Activated naive CD4-positive, alpha-beta T cell treated with anti-CD3 and anti-CD28 coated beads for 36 hours (primary cell): Measurements from ENCODE around the gene CD96. TPM values are rescaled to one million over a fixed set of nuclear protein-coding genes. Genes with fewer than 3 reads are reported as not detected.

Experiments used
- CTCF ChIA-PET: fragments of 350-600 bp; sonication (Branson Sonifier 250); formaldehyde crosslinking; loops from one replicate; lab custom pipeline; 2021; ENCODE audit warnings: antibody characterized with exemption; lab: Charles Lee
- DNase-seq: peaks from one replicate; pipeline ENCODE4 v3.0.0-alpha.2; 2020
- H3K27ac Mint-ChIP-seq: one replicate; pipeline ENCODE4 v1.8.0; 2021; ENCODE audit warnings: mild to moderate bottlenecking, mixed read lengths
- H3K27me3 Mint-ChIP-seq: one replicate; pipeline ENCODE4 v1.8.0; 2021; ENCODE audit warnings: low read depth, mixed read lengths
- H3K36me3 Mint-ChIP-seq: one replicate; pipeline ENCODE4 v1.8.0; 2021; ENCODE audit warnings: low read depth, mixed read lengths
- H3K4me1 Mint-ChIP-seq: one replicate; pipeline ENCODE4 v1.8.0; 2021; ENCODE audit warnings: low read depth, mixed read lengths
- H3K4me3 Mint-ChIP-seq: one replicate; pipeline ENCODE4 v1.8.0; 2021; ENCODE audit warnings: mild to moderate bottlenecking, moderate library complexity, mixed read lengths
- H3K9me3 Mint-ChIP-seq: one replicate; pipeline ENCODE4 v1.8.0; 2021; ENCODE audit warnings: mixed read lengths
- intact Hi-C: fragments of 100-400 bp; cut with micrococcal nuclease; formaldehyde crosslinking; loops from one replicate; pipeline ENCODE4 v1.15.1; 2023
- total RNA-seq, 2 experiments: library from RNA; stranded (reverse); gene quantifications; one replicate each; pipeline ENCODE4 v1.2.3, GENCODE V29; 2021

CD96 gene
- total RNA-seq, 2 experiments from 2014 or later = 52.7 to 61.8 TPM

GRCh38 chr3:111595232-111595631 is 53.2 kb downstream of the CD96 start, which contains the start of gene ZBED2:
Gene ZBED2 (minus strand): TSS chr3:111595346. CDS start chr3:111594201, 1,145 bp downstream.
- DNase-seq = peak; percentile 77
- intact Hi-C loops = loop anchor here (1.0 kb wide), 4 partner anchors 15 to 47 kb away; no protein-coding TSS in a partner anchor
- peak within 1 kb of the TSS; percentile 98 for H3K27ac Mint-ChIP-seq
- peaks cover 69% of the 10 kb centered on the region for H3K36me3 Mint-ChIP-seq
- H3K27me3 Mint-ChIP-seq = no peaks in the 10 kb centered on the region
- no peaks in the 10 kb centered on the region for H3K9me3 Mint-ChIP-seq
- CTCF ChIA-PET = interaction anchor here (1.0 to 11.4 kb wide), 10 partner anchors 9 to 123 kb away, joined by 3 to 88 read pairs (median 3); no protein-coding TSS in a partner anchor
- peaks cover 49% of the 10 kb centered on the region for H3K4me1 Mint-ChIP-seq
- H3K4me3 Mint-ChIP-seq = peak within 1 kb of the TSS; percentile 94

GRCh38 chr3:111596328-111596727 is 54.3 kb downstream of the CD96 start:
- peak overlapping the region; percentile 94 for H3K4me3 Mint-ChIP-seq
- no peaks in the 10 kb centered on the region for H3K27me3 Mint-ChIP-seq
- no peaks in the 10 kb centered on the region for H3K9me3 Mint-ChIP-seq
- CTCF ChIA-PET = interaction anchor here (0.8 to 11.4 kb wide), 3 partner anchors 10 to 22 kb away, joined by 3 to 88 read pairs (median 25); no protein-coding TSS in a partner anchor
- H3K4me1 Mint-ChIP-seq = peaks cover 48% of the 10 kb centered on the region
- DNase-seq = no peak
- intact Hi-C loops = loop anchor here (1.0 kb wide), 2 partner anchors 8 to 54 kb away; partner anchors contain the start of gene CD96
- peaks cover 64% of the 10 kb centered on the region for H3K36me3 Mint-ChIP-seq
- H3K27ac Mint-ChIP-seq = peak overlapping the region; percentile 98

- CTCF ChIA-PET = interaction anchor here (0.7 to 11.4 kb wide), 3 partner anchors 20 to 56 kb away, joined by 3 to 88 read pairs (median 3); partner anchors contain the start of gene CD96
- peak overlapping the region; percentile 32 for H3K4me3 Mint-ChIP-seq
- H3K4me1 Mint-ChIP-seq = peaks cover 60% of the 10 kb centered on the region
- H3K27ac Mint-ChIP-seq = peak overlapping the region; percentile 98
- H3K27me3 Mint-ChIP-seq = no peaks in the 10 kb centered on the region
- no peak for DNase-seq
- no peaks in the 10 kb centered on the region for H3K9me3 Mint-ChIP-seq
- intact Hi-C loops = no loop called here
- peaks cover 48% of the 10 kb centered on the region for H3K36me3 Mint-ChIP-seq
Measured at GRCh38 chr3:111598139-111598538, 56.1 kb downstream of the CD96 start.

- Mint-ChIP-seq H3K9me3 (no peaks in the 10 kb centered on the region), H3K27ac (peak overlapping the region; percentile 98), H3K27me3 (no peaks in the 10 kb centered on the region), H3K4me1 (peaks cover 65% of the 10 kb centered on the region), H3K4me3 (no peak overlapping the region), H3K36me3 (peaks cover 46% of the 10 kb centered on the region)
- CTCF ChIA-PET = interaction anchor here (0.7 to 1.1 kb wide), 2 partner anchors 51 to 57 kb away, joined by 3 read pairs; partner anchors contain the start of gene CD96
- no peak for DNase-seq
- intact Hi-C loops = no loop called here
Measured at GRCh38 chr3:111598552-111598951, 56.6 kb downstream of the CD96 start.

DNA sequence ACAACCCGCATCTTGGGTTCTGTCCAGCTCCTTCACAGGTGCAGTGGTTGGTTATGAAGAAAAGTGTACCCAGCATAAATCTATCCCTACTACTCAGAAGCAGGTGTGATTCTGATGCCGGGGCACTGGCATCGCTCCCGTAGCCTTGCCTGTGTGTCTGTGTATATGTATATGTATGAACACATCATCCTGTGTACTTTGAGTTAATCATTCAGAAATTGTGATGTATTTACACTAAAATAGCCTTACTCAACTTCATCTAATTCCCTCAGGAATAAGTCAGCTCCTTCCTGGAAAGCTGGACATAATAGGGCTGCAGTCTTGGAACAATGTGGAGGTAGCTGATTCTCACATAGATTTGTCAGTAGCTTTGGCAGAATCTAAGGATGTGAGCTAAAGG is 59.8 kb downstream of the CD96 start:
- CTCF ChIA-PET = interaction anchor here (0.9 to 1.6 kb wide), 6 partner anchors 9 to 28 kb away, joined by 3 to 4 read pairs (median 3); no protein-coding TSS in a partner anchor
- no peaks in the 10 kb centered on the region for H3K9me3 Mint-ChIP-seq
- peaks cover 86% of the 10 kb centered on the region for H3K4me1 Mint-ChIP-seq
- H3K27ac Mint-ChIP-seq = peak overlapping the region; percentile 97
- intact Hi-C loops = no loop called here
- H3K4me3 Mint-ChIP-seq = no peak overlapping the region
- no peaks in the 10 kb centered on the region for H3K27me3 Mint-ChIP-seq
- H3K36me3 Mint-ChIP-seq = peaks cover 28% of the 10 kb centered on the region
- no peak for DNase-seq

GRCh38 chr3:111603679-111604078 is 61.7 kb downstream of the CD96 start:
- peak overlapping the region; percentile 27 for H3K4me3 Mint-ChIP-seq
- H3K9me3 Mint-ChIP-seq = no peaks in the 10 kb centered on the region
- DNase-seq = no peak
- peaks cover 82% of the 10 kb centered on the region for H3K4me1 Mint-ChIP-seq
- intact Hi-C loops = loop anchor here (1.0 to 2.0 kb wide), 3 partner anchors 7 to 895 kb away; partner anchors contain the start of gene BTLA
- H3K36me3 Mint-ChIP-seq = peaks cover 30% of the 10 kb centered on the region
- CTCF ChIA-PET = interaction anchor here (1.2 to 3.0 kb wide), 4 partner anchors 14 to 26 kb away, joined by 3 to 23 read pairs (median 5); no protein-coding TSS in a partner anchor
- H3K27me3 Mint-ChIP-seq = no peaks in the 10 kb centered on the region
- H3K27ac Mint-ChIP-seq = peak overlapping the region; percentile 97

- intact Hi-C loops = loop anchor here (1.0 to 2.0 kb wide), 3 partner anchors 8 to 895 kb away; partner anchors contain the start of gene BTLA
- Mint-ChIP-seq H3K4me3 (peak overlapping the region; percentile 53), H3K9me3 (no peaks in the 10 kb centered on the region), H3K4me1 (peaks cover 87% of the 10 kb centered on the region), H3K36me3 (peaks cover 32% of the 10 kb centered on the region), H3K27ac (peak overlapping the region; percentile 97), H3K27me3 (no peaks in the 10 kb centered on the region)
- CTCF ChIA-PET = interaction anchor here (1.2 to 3.0 kb wide), 7 partner anchors 11 to 61 kb away, joined by 3 to 23 read pairs (median 4); no protein-coding TSS in a partner anchor
- peak; percentile 70 for DNase-seq
Measured at GRCh38 chr3:111604119-111604518, 62.1 kb downstream of the CD96 start.

- H3K27me3 Mint-ChIP-seq = no peaks in the 10 kb centered on the region
- H3K9me3 Mint-ChIP-seq = no peaks in the 10 kb centered on the region
- CTCF ChIA-PET = interaction anchor here (1.2 to 3.0 kb wide), 6 partner anchors 12 to 66 kb away, joined by 3 to 23 read pairs (median 4); no protein-coding TSS in a partner anchor
- H3K4me1 Mint-ChIP-seq = peaks cover 90% of the 10 kb centered on the region
- H3K27ac Mint-ChIP-seq = peak overlapping the region; percentile 97
- intact Hi-C loops = loop anchor here (1.0 to 5.0 kb wide), 4 partner anchors 58 to 894 kb away; partner anchors contain the start of genes BTLA, CD200 and CD96
- H3K36me3 Mint-ChIP-seq = peaks cover 30% of the 10 kb centered on the region
- peak; percentile 53 for DNase-seq
- H3K4me3 Mint-ChIP-seq = peak overlapping the region; percentile 53
Measured at GRCh38 chr3:111605018-111605417, 63.0 kb downstream of the CD96 start.

DNA sequence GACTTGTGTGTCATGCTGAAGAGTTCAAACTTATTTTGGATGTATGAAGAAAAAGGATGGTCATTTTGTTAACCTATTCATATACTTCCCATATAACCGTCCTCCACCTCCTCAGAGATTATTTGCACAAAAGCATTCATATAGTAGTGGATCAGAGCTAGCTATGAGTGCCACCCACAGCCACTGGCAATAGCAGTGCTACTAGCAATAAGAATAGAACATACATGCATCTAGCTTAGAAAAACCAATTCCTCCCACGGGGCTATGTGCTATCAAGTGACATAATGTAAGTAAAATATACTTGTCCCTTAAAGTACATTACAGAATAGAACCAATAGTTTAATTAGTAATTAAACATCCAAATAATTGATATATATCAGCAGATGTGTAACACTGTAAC is 63.5 kb downstream of the CD96 start:
- peak overlapping the region; percentile 97 for H3K27ac Mint-ChIP-seq
- CTCF ChIA-PET = interaction anchor here (0.7 to 3.0 kb wide), 6 partner anchors 12 to 83 kb away, joined by 3 to 23 read pairs (median 4); no protein-coding TSS in a partner anchor
- H3K4me1 Mint-ChIP-seq = peaks cover 89% of the 10 kb centered on the region
- no peaks in the 10 kb centered on the region for H3K27me3 Mint-ChIP-seq
- no peaks in the 10 kb centered on the region for H3K9me3 Mint-ChIP-seq
- peaks cover 25% of the 10 kb centered on the region for H3K36me3 Mint-ChIP-seq
- DNase-seq = peak; percentile 42
- peak overlapping the region; percentile 53 for H3K4me3 Mint-ChIP-seq
- intact Hi-C loops = loop anchor here (1.0 to 5.0 kb wide), 4 partner anchors 58 to 893 kb away; partner anchors contain the start of genes BTLA, CD200 and CD96

DNA sequence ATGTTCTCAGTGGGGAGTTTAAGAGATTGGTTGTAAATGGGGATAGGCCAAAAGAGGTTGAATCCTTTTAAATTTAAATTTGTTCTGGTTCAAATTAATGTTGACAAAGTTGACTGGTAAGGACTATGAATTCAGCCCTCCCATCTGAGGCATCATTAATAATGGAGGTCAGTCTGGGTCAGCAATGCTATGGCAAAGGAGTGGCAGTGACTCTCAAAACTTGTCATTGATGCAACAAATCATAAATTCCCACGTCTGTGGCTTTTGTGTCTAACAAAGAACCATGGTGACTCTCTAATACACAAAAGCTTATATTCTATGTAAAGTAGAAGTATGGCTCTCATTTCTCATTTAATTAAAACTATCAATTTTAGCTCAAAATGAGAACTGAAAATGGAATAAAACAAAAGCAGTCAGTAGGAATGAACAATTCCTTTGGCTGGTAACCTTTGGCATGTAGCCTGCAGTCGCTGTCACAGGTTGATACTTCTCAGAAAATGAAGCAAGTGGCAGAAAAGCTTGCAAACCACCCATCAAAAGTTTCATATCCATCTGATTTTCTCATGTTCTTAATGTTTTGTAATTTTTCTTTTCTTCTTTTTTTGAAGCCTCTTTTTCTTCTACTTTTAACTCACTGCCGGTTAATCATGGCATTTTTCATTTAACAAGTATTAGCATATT is 65.4 kb downstream of the CD96 start:
- Mint-ChIP-seq H3K27ac (peak overlapping the region; percentile 97), H3K4me3 (no peak overlapping the region), H3K9me3 (no peaks in the 10 kb centered on the region), H3K36me3 (peaks cover 30% of the 10 kb centered on the region), H3K4me1 (peaks cover 95% of the 10 kb centered on the region), H3K27me3 (no peaks in the 10 kb centered on the region)
- intact Hi-C loops = loop anchor here (5.0 kb wide), 1 partner anchor 725 kb away; the partner anchor contains the start of gene CD200
- CTCF ChIA-PET = interaction anchor here (0.7 to 2.4 kb wide), 9 partner anchors 8 to 66 kb away, joined by 3 to 13 read pairs (median 4); partner anchors contain the start of genes CD96 and ZBED2
- peak; percentile 42 for DNase-seq

DNA sequence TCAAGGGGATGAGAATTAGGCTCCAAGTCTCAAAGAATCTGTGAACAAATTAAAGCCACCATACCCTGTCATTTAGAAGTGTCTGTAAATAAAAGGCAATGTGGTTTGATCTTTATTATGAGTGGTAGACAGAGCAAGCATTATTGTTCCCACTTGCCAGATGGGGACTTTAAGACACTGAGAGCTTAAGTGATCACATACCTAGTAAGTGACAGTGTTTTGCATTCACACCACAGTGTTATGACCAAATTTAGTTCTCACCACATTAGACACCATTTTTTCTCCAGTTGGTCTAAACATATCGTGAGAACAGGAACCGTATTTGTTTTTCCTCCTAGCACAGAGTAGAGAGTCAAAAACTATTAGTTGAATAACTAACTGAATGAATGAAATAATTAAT is 66.4 kb downstream of the CD96 start:
- H3K4me3 Mint-ChIP-seq = no peak overlapping the region
- no peaks in the 10 kb centered on the region for H3K27me3 Mint-ChIP-seq
- no peak for DNase-seq
- no peaks in the 10 kb centered on the region for H3K9me3 Mint-ChIP-seq
- peaks cover 95% of the 10 kb centered on the region for H3K4me1 Mint-ChIP-seq
- CTCF ChIA-PET = interaction anchor here (0.6 to 2.4 kb wide), 4 partner anchors 8 to 35 kb away, joined by 3 to 13 read pairs (median 5); no protein-coding TSS in a partner anchor
- peaks cover 36% of the 10 kb centered on the region for H3K36me3 Mint-ChIP-seq
- H3K27ac Mint-ChIP-seq = peak overlapping the region; percentile 97
- intact Hi-C loops = loop anchor here (2.0 to 5.0 kb wide), 2 partner anchors 524 to 724 kb away; partner anchors contain the start of genes CD200 and GCSAM
